B cell (primary cell): ENCODE results near the gene ABCC5.

Source experiments
- EZH2 ChIP-seq: IDR thresholded peaks from 2 replicates; pipeline ENCODE4 v1.6.1; 2012; ENCODE audit warnings: borderline replicate concordance, low read depth, mild to moderate bottlenecking, moderate library complexity, low read length; ENCODE audit not compliant: insufficient read depth, poor library complexity, severe bottlenecking
- TF ChIP-seq, protein P1 (sequence below): fragments of 200-600 bp; IDR thresholded peaks from one replicate; pipeline ENCODE4 v1.8.0; 2022; ENCODE audit warnings: antibody characterized with exemption, mild to moderate bottlenecking

DNA sequence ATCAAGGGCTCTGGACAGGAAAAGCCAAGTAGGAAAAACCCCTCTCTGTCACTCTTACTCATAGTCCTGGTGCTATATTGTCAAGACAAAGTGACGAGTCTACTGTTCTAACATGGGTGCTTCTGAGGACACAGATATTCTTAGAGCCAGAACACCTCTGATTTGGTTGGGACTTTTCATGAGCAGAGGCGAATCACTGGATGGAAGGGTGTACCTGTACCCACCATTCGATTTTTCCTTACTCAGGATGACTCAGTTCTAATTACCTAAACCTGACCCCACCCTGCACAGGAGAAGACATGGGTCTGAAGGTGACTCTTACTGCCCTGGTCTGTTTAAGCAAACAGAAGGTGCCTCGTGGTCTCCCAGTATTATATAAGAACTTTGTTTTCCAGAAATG, 58.5 kb downstream of the ABCC5 start:
- TF ChIP-seq, protein P1, sequence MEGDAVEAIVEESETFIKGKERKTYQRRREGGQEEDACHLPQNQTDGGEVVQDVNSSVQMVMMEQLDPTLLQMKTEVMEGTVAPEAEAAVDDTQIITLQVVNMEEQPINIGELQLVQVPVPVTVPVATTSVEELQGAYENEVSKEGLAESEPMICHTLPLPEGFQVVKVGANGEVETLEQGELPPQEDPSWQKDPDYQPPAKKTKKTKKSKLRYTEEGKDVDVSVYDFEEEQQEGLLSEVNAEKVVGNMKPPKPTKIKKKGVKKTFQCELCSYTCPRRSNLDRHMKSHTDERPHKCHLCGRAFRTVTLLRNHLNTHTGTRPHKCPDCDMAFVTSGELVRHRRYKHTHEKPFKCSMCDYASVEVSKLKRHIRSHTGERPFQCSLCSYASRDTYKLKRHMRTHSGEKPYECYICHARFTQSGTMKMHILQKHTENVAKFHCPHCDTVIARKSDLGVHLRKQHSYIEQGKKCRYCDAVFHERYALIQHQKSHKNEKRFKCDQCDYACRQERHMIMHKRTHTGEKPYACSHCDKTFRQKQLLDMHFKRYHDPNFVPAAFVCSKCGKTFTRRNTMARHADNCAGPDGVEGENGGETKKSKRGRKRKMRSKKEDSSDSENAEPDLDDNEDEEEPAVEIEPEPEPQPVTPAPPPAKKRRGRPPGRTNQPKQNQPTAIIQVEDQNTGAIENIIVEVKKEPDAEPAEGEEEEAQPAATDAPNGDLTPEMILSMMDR: no peak
- no peak for TF ChIP-seq EZH2
